CD4-positive, alpha-beta T cell (primary cell): ENCODE results near the gene PTPRD. TPM values are rescaled to one million over a fixed set of nuclear protein-coding genes. Genes with fewer than 3 reads are reported as not detected.

Source experiments
- ATAC-seq: fragments of 200-7000 bp; cut with Tn5 transposase; one replicate; pipeline ENCODE4 v1.10.0; 2022; ENCODE audit warnings: mild to moderate bottlenecking; ENCODE audit not compliant: poor library complexity
- CTCF ChIA-PET: fragments of 350-600 bp; sonication (Branson Sonifier 250); formaldehyde crosslinking; loops from one replicate; lab custom pipeline; 2021; ENCODE audit warnings: antibody characterized with exemption, inconsistent platforms; lab: Charles Lee
- POLR2A ChIA-PET: fragments of 350-600 bp; sonication (Branson Sonifier 250); formaldehyde crosslinking; loops from one replicate; lab custom pipeline; 2021; ENCODE audit warnings: antibody characterized with exemption, inconsistent platforms; lab: Charles Lee
- DNase-seq, 14 experiments: peaks; one replicate each; pipeline ENCODE4 v3.0.0-alpha.2; 2013 to 2020; ENCODE audit warnings: mixed read lengths in 2 of 14
- H3K27ac ChIP-seq, 2 donors: one replicate each; pipeline versions ENCODE4 v1.5.1 to v1.7.0; 2013; ENCODE audit warnings: low read length in 2 of 2, low read depth in 1 of 2, mild to moderate bottlenecking in 1 of 2
- H3K27me3 ChIP-seq, 2 experiments: 1 replicate in 1 of 2; 2 replicates in 1 of 2; pipeline versions ENCODE4 v1.6.1 to v1.7.0; 2013; ENCODE audit warnings: low read length in 2 of 2, control low read depth in 1 of 2, mild to moderate bottlenecking in 1 of 2, moderate library complexity in 1 of 2; ENCODE audit not compliant: insufficient read depth in 2 of 2, control insufficient read depth in 1 of 2
- H3K36me3 ChIP-seq: one replicate; pipeline ENCODE4 v1.6.1; 2013; ENCODE audit warnings: low read length, control low read depth; ENCODE audit not compliant: insufficient read depth
- H3K4me1 ChIP-seq: one replicate; pipeline ENCODE4 v1.6.1; 2013; ENCODE audit warnings: low read length, control low read depth; ENCODE audit not compliant: insufficient read depth
- H3K4me3 ChIP-seq: one replicate; pipeline ENCODE4 v1.5.1; 2013; ENCODE audit warnings: mild to moderate bottlenecking, low read length, moderate library complexity
- H3K9me3 ChIP-seq, 2 experiments: 1 replicate in 1 of 2; 2 replicates in 1 of 2; pipeline versions ENCODE4 v1.6.1 to v1.7.0; 2013; ENCODE audit warnings: low read length in 2 of 2, mild to moderate bottlenecking in 2 of 2, control low read depth in 1 of 2, moderate library complexity in 1 of 2; ENCODE audit not compliant: control insufficient read depth in 1 of 2, insufficient read depth in 1 of 2
- H3K27ac Mint-ChIP-seq: one replicate; pipeline ENCODE4 v1.8.0; 2020; ENCODE audit warnings: mixed read lengths
- H3K27me3 Mint-ChIP-seq: one replicate; pipeline ENCODE4 v1.8.0; 2021; ENCODE audit warnings: mixed read lengths
- H3K36me3 Mint-ChIP-seq: one replicate; pipeline ENCODE4 v1.8.0; 2021; ENCODE audit warnings: low read depth, mixed read lengths
- H3K4me1 Mint-ChIP-seq: one replicate; pipeline ENCODE4 v1.8.0; 2021; ENCODE audit warnings: low read depth, mixed read lengths
- H3K4me3 Mint-ChIP-seq: one replicate; pipeline ENCODE4 v1.8.0; 2020; ENCODE audit warnings: mild to moderate bottlenecking, mixed read lengths
- H3K9me3 Mint-ChIP-seq: one replicate; pipeline ENCODE4 v1.8.0; 2020; ENCODE audit warnings: mixed read lengths
- CTCF ChIP-seq: fragments of 200-600 bp; IDR thresholded peaks from one replicate; pipeline ENCODE4 v1.8.0; 2022; ENCODE audit warnings: antibody characterized with exemption, mild to moderate bottlenecking
- intact Hi-C, 2 experiments: fragments of 100-400 bp; cut with DNase I in 1 of 2; cut with micrococcal nuclease in 1 of 2; formaldehyde crosslinking; loops; one replicate each; pipeline versions ENCODE4 v1.15.1 to v1.9.0; 2023 to 2025; cut with DNase I, micrococcal nuclease
- total RNA-seq, 174 experiments: library from RNA in 2 of 174; stranded (reverse) in 2 of 174; gene quantifications; one replicate each; pipeline ENCODE4 v1.2.3 and lab custom pipeline; 2021 to 2026

PTPRD gene
- total RNA-seq, 2 experiments from 2014 or later: not detected

- DNase-seq (no peak), ATAC-seq (no peak)
- TF ChIP-seq CTCF: no peak
- Mint-ChIP-seq H3K4me1 (no peaks in the 10 kb centered on the region), H3K4me3 (no peak overlapping the region), H3K27ac (no peak overlapping the region), H3K9me3 (no peaks in the 10 kb centered on the region), H3K36me3 (no peaks in the 10 kb centered on the region), H3K27me3 (no peaks in the 10 kb centered on the region)
- H3K4me1 ChIP-seq: no peaks in the 10 kb centered on the region
- H3K36me3 ChIP-seq: no peaks in the 10 kb centered on the region
- no peaks in the 10 kb centered on the region for H3K9me3 ChIP-seq
- H3K27me3 ChIP-seq: no peaks in the 10 kb centered on the region
- intact Hi-C loops: no loop called here
- no peak overlapping the region for H3K4me3 ChIP-seq
- no peak overlapping the region for H3K27ac ChIP-seq
- POLR2A ChIA-PET: no interaction called here
- CTCF ChIA-PET: interaction anchor here (0.8 kb wide), 1 partner anchor 797 kb away, joined by 3 read pairs; no protein-coding TSS in a partner anchor
Measured at GRCh38 chr9:8401961-8402705, 2210.7 kb downstream of the PTPRD start.

GRCh38 chr9:8400378-8400777 lies 2212.4 kb downstream of the PTPRD start:
- intact Hi-C loops: no loop called here
- Histone ChIP-seq H3K4me3 (no peak overlapping the region), H3K27me3 (no peaks in the 10 kb centered on the region), H3K9me3 (no peaks in the 10 kb centered on the region), H3K27ac (no peak overlapping the region), H3K4me1 (no peaks in the 10 kb centered on the region), H3K36me3 (no peaks in the 10 kb centered on the region)
- H3K4me3 Mint-ChIP-seq: no peak overlapping the region
- TF ChIP-seq CTCF: no peak
- DNase-seq (no peak), ATAC-seq (no peak)
- no peaks in the 10 kb centered on the region for H3K27me3 Mint-ChIP-seq
- H3K27ac Mint-ChIP-seq: no peak overlapping the region
- H3K36me3 Mint-ChIP-seq: no peaks in the 10 kb centered on the region
- no peaks in the 10 kb centered on the region for H3K4me1 Mint-ChIP-seq
- no peaks in the 10 kb centered on the region for H3K9me3 Mint-ChIP-seq
- ChIA-PET POLR2A (no interaction called here), CTCF (no interaction called here)

GRCh38 chr9:8395022-8395421 lies 2217.8 kb downstream of the PTPRD start:
- no peak for TF ChIP-seq CTCF
- ATAC-seq (no peak), DNase-seq (no peak)
- no peaks in the 10 kb centered on the region for H3K4me1 Mint-ChIP-seq
- ChIA-PET CTCF (no interaction called here), POLR2A (no interaction called here)
- no peaks in the 10 kb centered on the region for H3K9me3 ChIP-seq
- H3K36me3 Mint-ChIP-seq: no peaks in the 10 kb centered on the region
- H3K4me3 ChIP-seq: no peak overlapping the region
- no peak overlapping the region for H3K27ac Mint-ChIP-seq
- H3K27ac ChIP-seq: no peak overlapping the region
- H3K27me3 Mint-ChIP-seq: no peaks in the 10 kb centered on the region
- intact Hi-C loops: no loop called here
- H3K4me1 ChIP-seq: no peaks in the 10 kb centered on the region
- H3K4me3 Mint-ChIP-seq: no peak overlapping the region
- H3K36me3 ChIP-seq: no peaks in the 10 kb centered on the region
- H3K27me3 ChIP-seq: no peaks in the 10 kb centered on the region
- H3K9me3 Mint-ChIP-seq: no peaks in the 10 kb centered on the region
